K562 (cell line): ENCODE results near the gene TP53I13. TPM values are rescaled to one million over a fixed set of nuclear protein-coding genes. Genes with fewer than 3 reads are reported as not detected.

Source experiments
- CBX1 ChIP-seq: sonication (generic); IDR thresholded peaks from 2 replicates; pipeline ENCODE4 v1.6.1; 2016; ENCODE audit warnings: antibody characterized with exemption, low read depth, mild to moderate bottlenecking
- FOXJ3 ChIP-seq: sonication (generic); formaldehyde crosslinking; IDR thresholded peaks from 2 replicates; pipeline ENCODE4 v1.4.0; 2020; ENCODE audit warnings: mild to moderate bottlenecking, missing genetic modification reagents
- HDAC3 ChIP-seq: fragments of 450-650 bp; IDR thresholded peaks from 2 replicates; pipeline ENCODE4 v1.6.1; 2018; ENCODE audit warnings: borderline replicate concordance, mild to moderate bottlenecking, moderate library complexity; ENCODE audit not compliant: partially characterized antibody
- HDGF ChIP-seq: fragments of 450-650 bp; IDR thresholded peaks from 2 replicates; pipeline ENCODE4 v1.6.1; 2016
- HOXB6 ChIP-seq: fragments of 250-450 bp; sonication (Bioruptor Pico); IDR thresholded peaks from 2 replicates; pipeline ENCODE4 v1.5.1; 2022; ENCODE audit warnings: mild to moderate bottlenecking, borderline replicate concordance
- NBN ChIP-seq: fragments of 450-650 bp; IDR thresholded peaks from 2 replicates; pipeline ENCODE4 v1.6.1; 2016; ENCODE audit warnings: low read depth, mild to moderate bottlenecking
- PCBP1 ChIP-seq: fragments of 200-400 bp; formaldehyde crosslinking; IDR thresholded peaks from 2 replicates; pipeline ENCODE4 v1.6.1; 2018; ENCODE audit warnings: mild to moderate bottlenecking, low read depth, low read length; ENCODE audit not compliant: poor library complexity, severe bottlenecking
- PHF20 ChIP-seq: fragments of 450-650 bp; IDR thresholded peaks from 2 replicates; pipeline ENCODE4 v1.6.1; 2018; ENCODE audit not compliant: partially characterized antibody
- POU5F1 ChIP-seq: fragments of 150-350 bp; IDR thresholded peaks from 2 replicates; pipeline ENCODE4 v1.6.1; 2014; ENCODE audit warnings: borderline replicate concordance, low read length, low read depth, mild to moderate bottlenecking; ENCODE audit not compliant: partially characterized antibody
- PURB ChIP-seq: sonication (generic); formaldehyde crosslinking; IDR thresholded peaks from 2 replicates; pipeline ENCODE4 v1.9.0; 2021; ENCODE audit warnings: low read depth, mild to moderate bottlenecking, missing genetic modification reagents
- SETDB1 ChIP-seq: IDR thresholded peaks from one replicate; pipeline ENCODE4 v1.6.1; 2012; ENCODE audit warnings: low read length, control low read depth, inconsistent platforms
- TEAD1 ChIP-seq, 2 experiments: fragments of 450-650 bp in 1 of 2; sonication (generic) in 1 of 2; formaldehyde crosslinking; IDR thresholded peaks; 2 replicates each; pipeline versions ENCODE4 v1.4.0 to v1.8.0; 2020 to 2022; ENCODE audit warnings: mild to moderate bottlenecking in 2 of 2, missing genetic modification reagents in 1 of 2
- ZNF3 ChIP-seq: fragments of 250-450 bp; sonication (Bioruptor Pico); IDR thresholded peaks from 2 replicates; pipeline ENCODE4 v1.5.0; 2021; ENCODE audit warnings: mild to moderate bottlenecking, moderate library complexity
- ZNF436 ChIP-seq: fragments of 250-450, 450-650 bp; sonication (Bioruptor Pico); formaldehyde crosslinking; IDR thresholded peaks from 2 replicates; pipeline ENCODE4 v1.7.0; 2020; ENCODE audit warnings: mild to moderate bottlenecking
- ZZZ3 ChIP-seq: fragments of 450-650 bp; IDR thresholded peaks from 2 replicates; pipeline ENCODE4 v1.6.1; 2016; ENCODE audit warnings: antibody characterized with exemption, mild to moderate bottlenecking, moderate library complexity
- polyA plus RNA-seq, 8 experiments: library from polyadenylated mRNA; depleted of rRNA in 4 of 8; stranded (reverse) in 5 of 8; unstranded in 3 of 8; fragments of >200 nt; fragmentation: Nextera tagmentation in 2 of 8; fragmentation: Illumina TruSeq in 1 of 8; extraction: Ambion mirVana in 2 of 8; extraction: Trizol in 1 of 8; gene quantifications; 2 replicates each; pipeline versions ENCODE4 v1.2.1 to v1.2.3, GENCODE V29; 2011 to 2014; ENCODE audit warnings: inconsistent platforms in 1 of 8, missing spikeins in 1 of 8
- total RNA-seq, 7 experiments: library from RNA; depleted of rRNA in 6 of 7; stranded (reverse); fragments of >200 nt in 6 of 7; fragmentation: Illumina TruSeq in 2 of 7; extraction: Trizol in 2 of 7; gene quantifications; 2 replicates each; pipeline versions ENCODE4 v1.2.1 to v1.2.3, GENCODE V29; 2011 to 2021; ENCODE audit warnings: low replicate concordance in 1 of 7
- TF ChIP-seq, protein P1 (sequence below), 2 experiments: fragments of 250-450 bp in 1 of 2; fragments of 450-650 bp in 1 of 2; sonication (Bioruptor Pico) in 1 of 2; IDR thresholded peaks; 2 replicates each; pipeline versions ENCODE4 v1.6.1 to v1.8.0; 2016 to 2021; ENCODE audit warnings: mild to moderate bottlenecking in 2 of 2, moderate library complexity in 2 of 2, missing compliant biosample characterization in 1 of 2, missing genetic modification characterization in 1 of 2
- TF ChIP-seq, protein P2 (sequence below): fragments of 250-450 bp; sonication (Bioruptor Pico); IDR thresholded peaks from 2 replicates; pipeline ENCODE4 v1.4.0; 2020; ENCODE audit warnings: borderline replicate concordance
- TF ChIP-seq, protein P3 (sequence below), 2 experiments: fragments of 200-800 bp in 1 of 2; sonication (Bioruptor generic) in 1 of 2; sonication (generic) in 1 of 2; formaldehyde crosslinking in 1 of 2; IDR thresholded peaks in 1 of 2; conservative IDR thresholded peaks in 1 of 2; 2 replicates each; pipeline versions ENCODE4 v1.5.0 to v1.6.1; 2016 to 2020; ENCODE audit warnings: missing compliant biosample characterization in 1 of 2, missing genetic modification characterization in 1 of 2, missing genetic modification reagents in 1 of 2

TP53I13 gene
- total and polyA plus RNA-seq, 9 of the 15 experiments (the other 6 are each of a cell fraction or from before 2014, with no cell fraction given): 0.08 to 28.3 (median 9.1) TPM

DNA sequence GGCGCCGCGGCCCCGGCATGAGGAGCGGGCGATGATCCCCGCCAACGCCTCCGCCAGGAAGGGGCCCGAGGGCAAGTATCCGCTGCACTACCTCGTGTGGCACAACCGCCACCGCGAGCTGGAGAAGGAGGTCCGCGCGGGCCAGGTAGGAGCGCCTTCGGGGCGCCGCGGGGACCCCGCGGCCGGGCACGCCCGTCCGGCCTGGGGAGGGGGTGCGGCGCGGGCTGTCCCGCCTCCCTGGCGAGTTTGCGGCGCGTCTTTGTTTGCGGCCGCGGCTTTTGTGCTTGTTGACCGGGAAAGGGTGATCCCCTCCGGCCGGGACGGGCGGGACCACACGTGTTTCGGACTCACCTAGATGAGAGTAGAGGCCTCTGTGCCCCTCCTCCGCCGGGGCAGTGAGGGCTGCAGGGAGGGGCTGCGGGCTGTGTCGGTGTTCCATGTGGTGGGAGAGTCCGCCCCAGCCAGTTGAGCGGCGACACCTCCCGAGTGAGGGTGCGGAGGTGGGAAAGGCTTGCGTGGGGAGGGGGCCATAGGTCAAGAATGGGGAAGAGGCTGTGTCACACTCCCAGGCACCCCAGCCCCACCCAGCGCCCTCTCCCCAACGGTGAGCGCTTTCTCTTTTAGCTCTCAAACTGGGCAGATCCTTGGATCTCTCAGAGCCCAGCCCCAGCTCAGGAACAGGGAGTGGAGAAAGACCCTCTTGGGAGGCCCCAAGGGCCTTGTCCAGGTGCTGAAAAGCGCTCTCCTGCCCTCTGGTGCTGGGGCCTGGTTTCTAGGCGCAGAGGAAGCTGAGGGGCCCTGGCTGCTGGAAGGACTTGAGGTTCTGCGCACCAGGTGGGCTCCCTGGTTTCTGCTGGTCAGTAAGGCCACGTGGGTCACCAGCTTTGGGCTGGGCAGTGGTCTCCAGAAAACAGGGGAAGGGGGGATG, 25.4 kb downstream of the TP53I13 start (continued):
- TF ChIP-seq, protein P1, sequence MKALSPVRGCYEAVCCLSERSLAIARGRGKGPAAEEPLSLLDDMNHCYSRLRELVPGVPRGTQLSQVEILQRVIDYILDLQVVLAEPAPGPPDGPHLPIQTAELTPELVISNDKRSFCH (CRISPR knock-in tag; IDR thresholded peaks at IDR 0.05): no peak
- TF ChIP-seq, protein P1 (tag; IDR thresholded peaks at IDR 0.05): no peak
- TF ChIP-seq PCBP1: peak; percentile 42
- TF ChIP-seq HDAC3: no peak
- TF ChIP-seq, protein P2, sequence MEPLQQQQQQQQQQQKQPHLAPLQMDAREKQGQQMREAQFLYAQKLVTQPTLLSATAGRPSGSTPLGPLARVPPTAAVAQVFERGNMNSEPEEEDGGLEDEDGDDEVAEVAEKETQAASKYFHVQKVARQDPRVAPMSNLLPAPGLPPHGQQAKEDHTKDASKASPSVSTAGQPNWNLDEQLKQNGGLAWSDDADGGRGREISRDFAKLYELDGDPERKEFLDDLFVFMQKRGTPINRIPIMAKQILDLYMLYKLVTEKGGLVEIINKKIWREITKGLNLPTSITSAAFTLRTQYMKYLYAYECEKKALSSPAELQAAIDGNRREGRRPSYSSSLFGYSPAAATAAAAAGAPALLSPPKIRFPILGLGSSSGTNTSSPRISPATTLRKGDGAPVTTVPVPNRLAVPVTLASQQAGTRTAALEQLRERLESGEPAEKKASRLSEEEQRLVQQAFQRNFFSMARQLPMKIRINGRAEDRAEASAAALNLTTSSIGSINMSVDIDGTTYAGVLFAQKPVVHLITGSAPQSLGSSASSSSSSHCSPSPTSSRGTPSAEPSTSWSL: no peak
- TF ChIP-seq HDGF: no peak
- TF ChIP-seq CBX1: no peak
- TF ChIP-seq PURB (CRISPR knock-in tag): no peak
- no peak for TF ChIP-seq SETDB1
- TF ChIP-seq ZNF436 (CRISPR knock-in tag): no peak
- TF ChIP-seq HOXB6 (CRISPR knock-in tag): no peak
- TF ChIP-seq, protein P3, sequence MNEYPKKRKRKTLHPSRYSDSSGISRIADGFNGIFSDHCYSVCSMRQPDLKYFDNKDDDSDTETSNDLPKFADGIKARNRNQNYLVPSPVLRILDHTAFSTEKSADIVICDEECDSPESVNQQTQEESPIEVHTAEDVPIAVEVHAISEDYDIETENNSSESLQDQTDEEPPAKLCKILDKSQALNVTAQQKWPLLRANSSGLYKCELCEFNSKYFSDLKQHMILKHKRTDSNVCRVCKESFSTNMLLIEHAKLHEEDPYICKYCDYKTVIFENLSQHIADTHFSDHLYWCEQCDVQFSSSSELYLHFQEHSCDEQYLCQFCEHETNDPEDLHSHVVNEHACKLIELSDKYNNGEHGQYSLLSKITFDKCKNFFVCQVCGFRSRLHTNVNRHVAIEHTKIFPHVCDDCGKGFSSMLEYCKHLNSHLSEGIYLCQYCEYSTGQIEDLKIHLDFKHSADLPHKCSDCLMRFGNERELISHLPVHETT (CRISPR knock-in tag; conservative IDR thresholded peaks at IDR 0.05 in 1 of 2, IDR thresholded peaks at IDR 0.05 in 1 of 2): peak; percentile 37 to 97; a peak in 2 of 4 replicates
- TF ChIP-seq FOXJ3 (CRISPR knock-in tag): peak; percentile 73; the same call in 1 of the 2 replicates
- TF ChIP-seq ZNF3 (CRISPR knock-in tag): no peak
- no peak for TF ChIP-seq ZZZ3
- no peak for TF ChIP-seq NBN
- TF ChIP-seq TEAD1 (CRISPR knock-in tag; IDR thresholded peaks at IDR 0.05): peak in 1 of 2 experiments; percentile 68; a peak in 1 of 4 replicates
- no peak for TF ChIP-seq POU5F1
- TF ChIP-seq PHF20: no peak
